ENCODE results near the gene ARHGAP40. TPM values are rescaled to one million over a fixed set of nuclear protein-coding genes. Genes with fewer than 3 reads are reported as not detected.

ARHGAP40 gene
- total RNA-seq, 1 experiment from 2014 or later, result 0.14 TPM

DNA sequence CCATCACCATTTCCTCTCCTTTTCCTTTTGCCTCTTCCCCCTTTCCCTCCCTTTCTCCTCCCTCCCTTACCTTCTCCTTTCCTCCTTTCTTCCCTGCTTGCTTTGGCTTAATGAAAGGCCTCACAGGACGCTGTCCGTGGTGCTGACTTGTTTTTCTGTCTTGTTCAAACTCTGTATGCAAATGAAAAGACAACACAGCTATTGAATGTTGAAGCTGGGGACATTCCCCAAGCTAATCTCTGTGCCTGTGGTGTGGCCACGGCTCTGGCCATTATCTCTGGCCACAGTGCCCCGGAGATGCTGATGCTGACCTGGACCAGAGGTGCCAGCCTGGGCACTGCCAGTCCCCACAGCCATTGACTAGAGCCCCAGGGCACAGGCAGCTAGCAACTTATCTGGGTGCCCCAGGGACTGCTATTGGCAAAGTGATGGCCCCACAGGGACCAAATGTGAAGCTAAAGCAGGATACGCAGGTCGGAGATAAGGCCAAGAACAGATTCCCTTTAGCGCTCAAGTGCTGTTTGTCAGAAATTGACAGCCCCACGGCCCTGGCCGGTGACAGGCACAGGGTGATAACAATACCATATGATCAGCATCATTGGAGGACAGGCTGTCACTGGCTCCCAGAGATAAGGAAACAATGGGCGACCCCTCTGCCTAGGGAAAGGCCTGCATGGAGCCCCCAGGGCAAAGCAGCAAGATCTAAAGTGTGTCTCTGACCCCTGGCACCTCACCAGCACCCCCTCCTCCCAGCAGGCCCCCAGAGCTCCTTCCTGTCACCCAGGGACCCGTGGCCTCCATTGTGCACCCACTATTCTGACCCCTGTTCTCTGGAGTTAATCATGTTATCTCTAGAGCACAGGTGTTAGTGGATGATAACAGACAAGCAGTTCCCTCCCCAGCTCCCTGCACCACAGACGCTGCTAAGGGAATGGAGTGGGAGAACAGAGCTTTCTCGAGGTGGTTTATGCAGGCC lies 91.1 kb downstream of the ARHGAP40 start:
- H3K9me3 ChIP-seq, result no peaks in the 10 kb centered on the region
- DNase-seq, result peak; percentile 85 to 90
- H3K36me3 ChIP-seq (ENCODE audit: control insufficient read depth, insufficient read depth, low read length), result no peaks in the 10 kb centered on the region
- no peaks in the 10 kb centered on the region for H3K4me1 ChIP-seq
- no TSS peak for BruUV-seq (replicated peaks)
- Mint-ChIP-seq H3K27ac (ENCODE audit: unreplicated experiment) (no peak overlapping the region), H3K36me3 (ENCODE audit: insufficient read depth, unreplicated experiment) (no peaks in the 10 kb centered on the region), H3K9me3 (ENCODE audit: unreplicated experiment) (no peaks in the 10 kb centered on the region), H3K4me3 (ENCODE audit: unreplicated experiment) (no peak overlapping the region), H3K27me3 (ENCODE audit: insufficient read depth, unreplicated experiment) (peaks cover 15% of the 10 kb centered on the region), H3K4me1 (ENCODE audit: low read depth, unreplicated experiment) (no peaks in the 10 kb centered on the region)
- no peak overlapping the region for H3K4me3 ChIP-seq (ENCODE audit: low read depth, low read length)
- intact Hi-C loops (cut with micrococcal nuclease; ENCODE audit: unreplicated experiment), result no loop called here
- TF ChIP-seq, protein P1, sequence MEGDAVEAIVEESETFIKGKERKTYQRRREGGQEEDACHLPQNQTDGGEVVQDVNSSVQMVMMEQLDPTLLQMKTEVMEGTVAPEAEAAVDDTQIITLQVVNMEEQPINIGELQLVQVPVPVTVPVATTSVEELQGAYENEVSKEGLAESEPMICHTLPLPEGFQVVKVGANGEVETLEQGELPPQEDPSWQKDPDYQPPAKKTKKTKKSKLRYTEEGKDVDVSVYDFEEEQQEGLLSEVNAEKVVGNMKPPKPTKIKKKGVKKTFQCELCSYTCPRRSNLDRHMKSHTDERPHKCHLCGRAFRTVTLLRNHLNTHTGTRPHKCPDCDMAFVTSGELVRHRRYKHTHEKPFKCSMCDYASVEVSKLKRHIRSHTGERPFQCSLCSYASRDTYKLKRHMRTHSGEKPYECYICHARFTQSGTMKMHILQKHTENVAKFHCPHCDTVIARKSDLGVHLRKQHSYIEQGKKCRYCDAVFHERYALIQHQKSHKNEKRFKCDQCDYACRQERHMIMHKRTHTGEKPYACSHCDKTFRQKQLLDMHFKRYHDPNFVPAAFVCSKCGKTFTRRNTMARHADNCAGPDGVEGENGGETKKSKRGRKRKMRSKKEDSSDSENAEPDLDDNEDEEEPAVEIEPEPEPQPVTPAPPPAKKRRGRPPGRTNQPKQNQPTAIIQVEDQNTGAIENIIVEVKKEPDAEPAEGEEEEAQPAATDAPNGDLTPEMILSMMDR (IDR thresholded peaks at IDR 0.05; ENCODE audit: insufficient read depth in 1 of 2, low read depth in 1 of 2, low read length in 1 of 2, severe bottlenecking in 1 of 2, unreplicated experiment in 1 of 2), result no peak
- ChIA-PET POLR2A (interaction anchor here (0.6 kb wide), 1 partner anchor 128 kb away, joined by 4 read pairs; no protein-coding TSS in a partner anchor), CTCF (no interaction called here)
- H3K27me3 ChIP-seq (replicated peaks; ENCODE audit: control insufficient read depth, insufficient read depth, low read length), result no peaks in the 10 kb centered on the region

DNA sequence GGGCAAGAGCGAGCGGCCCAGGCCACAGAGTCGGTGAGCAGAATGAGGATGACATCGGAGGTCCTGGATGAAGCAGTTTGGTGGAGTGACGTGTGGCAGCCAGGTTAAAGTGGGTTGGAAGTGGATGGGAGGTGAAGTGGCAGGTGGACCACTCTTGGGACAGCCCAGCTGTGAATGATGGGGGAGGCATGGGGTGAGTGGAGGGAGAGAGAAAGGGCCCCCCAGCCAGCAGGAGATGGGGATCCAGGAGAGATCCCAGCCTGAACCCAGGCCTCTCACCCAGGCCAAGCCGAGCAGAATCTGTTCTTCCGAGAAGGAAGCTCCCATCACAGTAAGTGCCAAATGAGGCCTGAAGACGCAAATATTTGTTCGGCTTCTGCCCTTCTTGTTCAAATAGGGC lies 95.7 kb downstream of the ARHGAP40 start:
- CTCF ChIA-PET, result interaction anchor here (0.8 kb wide), 1 partner anchor 39 kb away, joined by 3 read pairs; no protein-coding TSS in a partner anchor
- TF ChIP-seq, protein P1 (IDR thresholded peaks at IDR 0.05; ENCODE audit: insufficient read depth in 1 of 2, low read depth in 1 of 2, low read length in 1 of 2, severe bottlenecking in 1 of 2, unreplicated experiment in 1 of 2), result no peak
- H3K27ac Mint-ChIP-seq (ENCODE audit: unreplicated experiment), result no peak overlapping the region
- peaks cover 11% of the 10 kb centered on the region for H3K27me3 Mint-ChIP-seq (ENCODE audit: insufficient read depth, unreplicated experiment)
- H3K4me3 Mint-ChIP-seq (ENCODE audit: unreplicated experiment), result no peak overlapping the region
- Histone ChIP-seq H3K27me3 (replicated peaks; ENCODE audit: control insufficient read depth, insufficient read depth, low read length) (peaks cover 3% of the 10 kb centered on the region), H3K9me3 (no peaks in the 10 kb centered on the region), H3K4me1 (no peaks in the 10 kb centered on the region), H3K4me3 (ENCODE audit: low read depth, low read length) (no peak overlapping the region), H3K36me3 (ENCODE audit: control insufficient read depth, insufficient read depth, low read length) (no peaks in the 10 kb centered on the region)
- DNase-seq, result peak in 1 of 2 experiments; percentile 29
- no peaks in the 10 kb centered on the region for H3K4me1 Mint-ChIP-seq (ENCODE audit: low read depth, unreplicated experiment)
- H3K36me3 Mint-ChIP-seq (ENCODE audit: insufficient read depth, unreplicated experiment), result no peaks in the 10 kb centered on the region
- intact Hi-C loops (cut with micrococcal nuclease; ENCODE audit: unreplicated experiment), result no loop called here
- no TSS peak for BruUV-seq (replicated peaks)
- POLR2A ChIA-PET, result no interaction called here
- no peaks in the 10 kb centered on the region for H3K9me3 Mint-ChIP-seq (ENCODE audit: unreplicated experiment)

DNA sequence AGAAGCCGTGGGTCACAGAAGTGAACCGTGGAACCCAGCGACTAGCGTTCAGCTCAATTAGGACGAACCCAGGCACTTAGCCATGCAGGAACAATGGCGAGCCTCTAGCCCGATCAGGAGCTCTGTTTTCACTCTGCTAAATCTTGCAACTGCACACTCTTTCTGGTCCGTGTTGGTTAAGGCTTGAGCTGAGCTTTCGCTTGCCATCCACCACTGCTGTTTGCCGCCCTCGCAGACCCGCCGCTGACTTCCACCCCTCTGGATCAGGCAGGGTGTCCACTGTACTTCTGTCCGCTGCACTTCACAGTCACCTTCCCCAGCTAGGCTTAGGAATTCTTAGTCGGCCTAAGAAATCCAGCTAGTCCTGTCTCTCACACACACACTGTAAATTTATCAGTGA lies 96.9 kb downstream of the ARHGAP40 start:
- Histone ChIP-seq H3K27me3 (replicated peaks; ENCODE audit: control insufficient read depth, insufficient read depth, low read length) (peaks cover 3% of the 10 kb centered on the region), H3K36me3 (ENCODE audit: control insufficient read depth, insufficient read depth, low read length) (no peaks in the 10 kb centered on the region), H3K9me3 (no peaks in the 10 kb centered on the region), H3K4me1 (no peaks in the 10 kb centered on the region), H3K4me3 (ENCODE audit: low read depth, low read length) (no peak overlapping the region)
- Mint-ChIP-seq H3K36me3 (ENCODE audit: insufficient read depth, unreplicated experiment) (no peaks in the 10 kb centered on the region), H3K27me3 (ENCODE audit: insufficient read depth, unreplicated experiment) (peaks cover 16% of the 10 kb centered on the region), H3K4me1 (ENCODE audit: low read depth, unreplicated experiment) (no peaks in the 10 kb centered on the region), H3K9me3 (ENCODE audit: unreplicated experiment) (no peaks in the 10 kb centered on the region), H3K27ac (ENCODE audit: unreplicated experiment) (no peak overlapping the region), H3K4me3 (ENCODE audit: unreplicated experiment) (no peak overlapping the region)
- no TSS peak for BruUV-seq (replicated peaks)
- DNase-seq, result no peak
- ChIA-PET CTCF (no interaction called here), POLR2A (no interaction called here)
- intact Hi-C loops (cut with micrococcal nuclease; ENCODE audit: unreplicated experiment), result no loop called here
- TF ChIP-seq, protein P1 (IDR thresholded peaks at IDR 0.05; ENCODE audit: insufficient read depth in 1 of 2, low read depth in 1 of 2, low read length in 1 of 2, severe bottlenecking in 1 of 2, unreplicated experiment in 1 of 2), result no peak
